HCT116 (cell line): ENCODE results near the gene MAGEC1. TPM values are rescaled to one million over a fixed set of nuclear protein-coding genes. Genes with fewer than 3 reads are reported as not detected.

Experiments used
- ATAC-seq: fragments of 200-7000 bp; cut with Tn5 transposase; 2 replicates; pipeline ENCODE4 v1.9.1; 2020; ENCODE audit warnings: mild to moderate bottlenecking, moderate library complexity
- BruUV-seq: library from RNA; stranded (reverse); fragments of 400-500 nt; replicated peaks from 2 replicates; lab custom pipeline; 2021; lab: Mats Ljungman, UMichigan
- CTCF ChIA-PET: fragments of 300-600 bp; sonication (Branson Sonifier 250); formaldehyde crosslinking; loops from one replicate; lab custom pipeline; 2021; ENCODE audit warnings: antibody characterized with exemption; lab: Charles Lee
- POLR2A ChIA-PET: fragments of 300-600, 350-600 bp; sonication (Branson Sonifier 250); formaldehyde crosslinking; loops from one replicate; lab custom pipeline; 2021; ENCODE audit warnings: antibody characterized with exemption; lab: Charles Lee
- RAD21 ChIA-PET, 2 experiments: fragments of 300-600 bp; sonication (Branson Sonifier 250); formaldehyde crosslinking; loops; one replicate each; lab custom pipeline; 2023; ENCODE audit warnings: low total read pairs in 2 of 2; ENCODE audit not compliant: uncharacterized antibody in 2 of 2, unreplicated experiment in 2 of 2, low non-redundant PET in 1 of 2; lab: Charles Lee
- DNase-seq: peaks from one replicate; pipeline ENCODE4 v3.0.0-alpha.2; 2010; ENCODE audit warnings: low read depth, low spot score
- H2AFZ ChIP-seq: fragments of 200-600 bp; shearing (Covaris generic), sonication (generic); 2 replicates; pipeline ENCODE4 v1.6.1; 2017; ENCODE audit warnings: low read depth, mixed run types, mixed read lengths, antibody characterized with exemption, low read length; ENCODE audit not compliant: poor library complexity, severe bottlenecking
- H3K27ac ChIP-seq: 2 replicates; pipeline ENCODE4 v1.5.1; 2012; ENCODE audit warnings: low read depth, low read length
- H3K27me3 ChIP-seq: fragments of 200-600 bp; sonication (generic); 2 replicates; pipeline ENCODE4 v1.6.1; 2016; ENCODE audit warnings: mixed run types, low read length, mixed read lengths; ENCODE audit not compliant: insufficient read depth
- H3K36me3 ChIP-seq, 2 experiments: fragments of 200-500 bp in 1 of 2; fragments of 200-600 bp in 1 of 2; sonication (Bioruptor generic) in 1 of 2; sonication (generic) in 1 of 2; 2 replicates each; pipeline versions ENCODE4 v1.5.1 to v1.6.1; 2014 to 2016; ENCODE audit warnings: low read length in 2 of 2, inconsistent platforms in 1 of 2, mixed read lengths in 1 of 2, mixed run types in 1 of 2; ENCODE audit not compliant: insufficient read depth in 2 of 2, control insufficient read depth in 1 of 2
- H3K4me1 ChIP-seq, 2 experiments: fragments of 200-600 bp in 1 of 2; sonication (generic) in 1 of 2; 2 replicates each; pipeline versions ENCODE4 v1.5.1 to v1.6.1; 2012 to 2017; ENCODE audit warnings: low read length in 2 of 2, inconsistent platforms in 1 of 2, mild to moderate bottlenecking in 1 of 2, mixed read lengths in 1 of 2, mixed run types in 1 of 2, moderate library complexity in 1 of 2; ENCODE audit not compliant: insufficient read depth in 2 of 2, control insufficient read depth in 1 of 2
- H3K4me2 ChIP-seq: fragments of 200-600 bp; sonication (generic); 2 replicates; pipeline ENCODE4 v1.6.1; 2017; ENCODE audit warnings: mixed run types, low read length, mixed read lengths
- H3K4me3 ChIP-seq, 2 experiments: fragments of 200-600 bp in 1 of 2; sonication (generic) in 1 of 2; replicated peaks in 1 of 2; 2 replicates each; pipeline ENCODE4 v1.5.1; 2011 to 2016; ENCODE audit warnings: low read length in 2 of 2, control low read depth in 1 of 2, low read depth in 1 of 2, mild to moderate bottlenecking in 1 of 2, mixed read lengths in 1 of 2, mixed run types in 1 of 2
- H3K79me2 ChIP-seq: fragments of 200-600 bp; sonication (generic); 2 replicates; pipeline ENCODE4 v1.6.1; 2017; ENCODE audit warnings: mild to moderate bottlenecking, mixed run types, low read length, moderate library complexity, mixed read lengths; ENCODE audit not compliant: insufficient read depth
- H3K9ac ChIP-seq: fragments of 200-600 bp; sonication (generic); 2 replicates; pipeline ENCODE4 v1.6.1; 2016; ENCODE audit warnings: low read length, mixed read lengths
- H3K9me2 ChIP-seq: fragments of 200-600 bp; sonication (generic), shearing (Covaris generic); 2 replicates; pipeline ENCODE4 v1.6.1; 2017; ENCODE audit warnings: mixed run types, mild to moderate bottlenecking, moderate library complexity; ENCODE audit not compliant: insufficient read depth
- H3K9me3 ChIP-seq, 2 experiments: fragments of 200-500 bp in 1 of 2; fragments of 200-600 bp in 1 of 2; sonication (Bioruptor generic) in 1 of 2; sonication (generic) in 1 of 2; 2 replicates each; pipeline ENCODE4 v1.6.1; 2014 to 2017; ENCODE audit warnings: low read length in 2 of 2, mixed read lengths in 2 of 2, inconsistent platforms in 1 of 2, low read depth in 1 of 2, mild to moderate bottlenecking in 1 of 2, mixed run types in 1 of 2, moderate library complexity in 1 of 2; ENCODE audit not compliant: control insufficient read depth in 1 of 2, insufficient read depth in 1 of 2
- H4K20me1 ChIP-seq: fragments of 200-600 bp; sonication (generic), shearing (Covaris generic); 2 replicates; pipeline ENCODE4 v1.6.1; 2017; ENCODE audit warnings: mixed run types, mild to moderate bottlenecking, moderate library complexity; ENCODE audit not compliant: insufficient read depth
- CBX3 ChIP-seq: IDR thresholded peaks from 2 replicates; pipeline ENCODE4 v1.6.1; 2012; ENCODE audit warnings: low read depth
- CEBPB ChIP-seq: IDR thresholded peaks from 2 replicates; pipeline ENCODE4 v1.6.1; 2012; ENCODE audit warnings: low read depth
- ELF1 ChIP-seq: IDR thresholded peaks from 2 replicates; pipeline ENCODE4 v1.6.1; 2012; ENCODE audit warnings: low read depth, borderline replicate concordance
- EZH2 ChIP-seq: fragments of 200-600 bp; sonication (generic); IDR thresholded peaks from 2 replicates; pipeline ENCODE4 v1.6.1; 2017; ENCODE audit warnings: antibody characterized with exemption, mixed run types
- EZH2phosphoT487 ChIP-seq: fragments of 200-600 bp; IDR thresholded peaks from 2 replicates; pipeline ENCODE4 v1.6.1; 2018; ENCODE audit warnings: antibody characterized with exemption, borderline replicate concordance
- POLR2A ChIP-seq: IDR thresholded peaks from 2 replicates; pipeline ENCODE4 v1.7.0; 2011; ENCODE audit warnings: borderline replicate concordance; ENCODE audit not compliant: insufficient read depth, insufficient read length; ENCODE audit errors: extremely low read depth
- TCF7L2 ChIP-seq: IDR thresholded peaks from 2 replicates; pipeline ENCODE4 v1.7.0; 2011; ENCODE audit warnings: borderline replicate concordance, inconsistent platforms; ENCODE audit not compliant: insufficient read depth, insufficient read length; ENCODE audit errors: extremely low read depth
- YY1 ChIP-seq: IDR thresholded peaks from 2 replicates; pipeline ENCODE4 v1.6.1; 2011; ENCODE audit warnings: low read length, low read depth, moderate library complexity, mild to moderate bottlenecking; ENCODE audit not compliant: insufficient replicate concordance; ENCODE audit errors: extremely low read depth
- intact Hi-C: fragments of 100-400 bp; cut with micrococcal nuclease; formaldehyde crosslinking; loops from 2 replicates; pipeline ENCODE4 v1.10.0; 2022
- total RNA-seq: library from RNA; stranded (reverse); gene quantifications from one replicate; pipeline ENCODE4 v1.2.1, GENCODE V29; 2021; ENCODE audit not compliant: unreplicated experiment
- TF ChIP-seq, protein P1 (sequence below): IDR thresholded peaks from 2 replicates; pipeline ENCODE4 v1.6.1; 2012
- TF ChIP-seq, protein P2 (sequence below): IDR thresholded peaks from 2 replicates; pipeline ENCODE4 v1.6.1; 2011; ENCODE audit warnings: mild to moderate bottlenecking, low read length, moderate library complexity; ENCODE audit not compliant: insufficient replicate concordance; ENCODE audit errors: extremely low read depth

Gene MAGEC1
- total RNA-seq, 1 experiment from 2014 or later = not detected

DNA sequence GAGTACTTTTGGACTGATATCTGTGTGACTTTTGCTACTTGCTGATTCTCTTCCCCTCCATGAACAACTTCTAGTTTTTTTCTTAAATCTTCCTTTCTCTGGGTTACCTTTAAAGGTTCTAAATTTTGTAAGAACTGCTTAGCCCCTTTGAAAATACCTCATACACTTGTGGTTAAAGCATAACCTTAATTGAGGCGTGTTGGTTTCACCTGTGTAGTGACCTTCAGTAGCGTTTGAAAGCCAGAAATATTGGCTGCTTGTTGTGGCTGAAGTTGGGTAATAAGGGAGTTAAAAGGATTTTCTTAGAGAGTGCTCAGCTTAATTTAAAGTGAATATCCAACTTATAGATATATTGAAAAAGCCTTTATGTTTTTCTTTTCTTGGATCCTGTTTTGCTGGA is 32.0 kb downstream of the MAGEC1 start:
- intact Hi-C loops = no loop called here
- Histone ChIP-seq H3K4me1 (no peaks in the 10 kb centered on the region), H3K4me3 (no peak overlapping the region), H3K4me2 (no peak overlapping the region), H2AFZ (no peak overlapping the region), H3K9ac (no peak overlapping the region), H3K79me2 (no peaks in the 10 kb centered on the region), H3K9me3 (no peaks in the 10 kb centered on the region), H3K27me3 (no peaks in the 10 kb centered on the region), H3K27ac (no peak overlapping the region), H4K20me1 (no peaks in the 10 kb centered on the region), H3K36me3 (no peaks in the 10 kb centered on the region), H3K9me2 (no peaks in the 10 kb centered on the region)
- DNase-seq (no peak), ATAC-seq (no peak)
- ChIA-PET CTCF (no interaction called here), POLR2A (no interaction called here), RAD21 (no interaction called here)
- TF ChIP-seq, protein P1, sequence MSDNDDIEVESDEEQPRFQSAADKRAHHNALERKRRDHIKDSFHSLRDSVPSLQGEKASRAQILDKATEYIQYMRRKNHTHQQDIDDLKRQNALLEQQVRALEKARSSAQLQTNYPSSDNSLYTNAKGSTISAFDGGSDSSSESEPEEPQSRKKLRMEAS = no peak
- TF ChIP-seq CEBPB (no peak), TCF7L2 (no peak), YY1 (no peak), EZH2 (no peak), ELF1 (no peak)
- BruUV-seq = no TSS peak

DNA sequence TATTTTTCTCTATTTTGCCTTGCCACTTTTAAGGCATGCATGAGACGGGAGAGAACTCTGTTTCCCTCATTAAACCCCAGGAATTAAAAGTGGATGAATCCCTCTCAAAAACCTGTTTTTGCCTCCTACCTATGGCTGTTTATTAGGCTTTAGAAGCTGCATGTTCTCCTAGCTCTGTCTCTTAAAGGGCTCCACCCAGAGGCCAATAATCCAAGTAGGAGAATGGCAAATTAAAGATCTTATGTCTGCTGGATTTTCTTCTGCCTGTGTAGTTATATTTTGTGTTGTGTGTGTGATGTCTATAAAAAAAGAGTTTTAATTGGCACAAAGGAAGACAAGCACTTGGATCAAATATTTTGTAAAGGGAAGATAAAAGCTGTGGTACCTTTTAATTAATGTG is 32.4 kb downstream of the MAGEC1 start:
- TF ChIP-seq CBX3 (no peak), EZH2phosphoT487 (no peak), EZH2 (no peak), POLR2A (no peak)
- TF ChIP-seq, protein P2, sequence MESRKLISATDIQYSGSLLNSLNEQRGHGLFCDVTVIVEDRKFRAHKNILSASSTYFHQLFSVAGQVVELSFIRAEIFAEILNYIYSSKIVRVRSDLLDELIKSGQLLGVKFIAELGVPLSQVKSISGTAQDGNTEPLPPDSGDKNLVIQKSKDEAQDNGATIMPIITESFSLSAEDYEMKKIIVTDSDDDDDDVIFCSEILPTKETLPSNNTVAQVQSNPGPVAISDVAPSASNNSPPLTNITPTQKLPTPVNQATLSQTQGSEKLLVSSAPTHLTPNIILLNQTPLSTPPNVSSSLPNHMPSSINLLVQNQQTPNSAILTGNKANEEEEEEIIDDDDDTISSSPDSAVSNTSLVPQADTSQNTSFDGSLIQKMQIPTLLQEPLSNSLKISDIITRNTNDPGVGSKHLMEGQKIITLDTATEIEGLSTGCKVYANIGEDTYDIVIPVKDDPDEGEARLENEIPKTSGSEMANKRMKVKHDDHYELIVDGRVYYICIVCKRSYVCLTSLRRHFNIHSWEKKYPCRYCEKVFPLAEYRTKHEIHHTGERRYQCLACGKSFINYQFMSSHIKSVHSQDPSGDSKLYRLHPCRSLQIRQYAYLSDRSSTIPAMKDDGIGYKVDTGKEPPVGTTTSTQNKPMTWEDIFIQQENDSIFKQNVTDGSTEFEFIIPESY = no peak
- Histone ChIP-seq H4K20me1 (no peaks in the 10 kb centered on the region), H3K4me3 (no peak overlapping the region), H3K9ac (no peak overlapping the region), H3K4me1 (no peaks in the 10 kb centered on the region), H2AFZ (no peak overlapping the region), H3K9me3 (no peaks in the 10 kb centered on the region), H3K27ac (no peak overlapping the region), H3K36me3 (no peaks in the 10 kb centered on the region), H3K4me2 (no peak overlapping the region), H3K9me2 (no peaks in the 10 kb centered on the region), H3K27me3 (no peaks in the 10 kb centered on the region), H3K79me2 (no peaks in the 10 kb centered on the region)
- no peak for ATAC-seq
- DNase-seq = no peak
- CTCF ChIA-PET = no interaction called here
- BruUV-seq = no TSS peak
- POLR2A ChIA-PET = no interaction called here
- intact Hi-C loops = no loop called here
- RAD21 ChIA-PET = no interaction called here
